ENCODE measurements around the gene MIS18A.

The MIS18A gene

DNA sequence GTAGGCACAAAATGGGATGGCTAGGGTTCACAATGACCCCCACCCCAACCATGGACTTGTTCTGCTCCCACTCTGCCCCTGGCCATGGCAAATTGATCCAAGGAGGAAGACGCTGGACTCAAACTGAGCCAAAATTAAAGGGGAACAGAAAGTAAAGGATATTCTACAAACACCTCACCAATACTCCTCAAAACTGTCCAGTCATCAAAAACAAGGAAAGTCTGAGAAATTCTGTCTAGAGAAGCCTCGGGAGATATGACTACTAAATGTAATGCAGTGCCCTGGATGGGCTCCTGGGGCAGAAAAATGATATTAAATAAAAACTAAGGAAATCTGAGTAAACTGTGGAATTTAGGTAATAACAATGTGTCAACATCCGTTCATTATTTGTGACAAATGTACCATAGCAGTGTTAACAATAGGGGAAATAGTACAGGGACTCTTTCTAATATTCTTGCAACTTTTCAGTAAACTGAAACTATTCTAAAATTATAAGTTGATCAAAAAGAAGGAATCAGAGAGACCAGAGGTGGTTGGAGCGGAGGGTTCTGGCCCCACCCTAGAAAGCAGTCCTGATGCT lies 45.0 kb downstream of the MIS18A start:
- TF ChIP-seq, protein P1, sequence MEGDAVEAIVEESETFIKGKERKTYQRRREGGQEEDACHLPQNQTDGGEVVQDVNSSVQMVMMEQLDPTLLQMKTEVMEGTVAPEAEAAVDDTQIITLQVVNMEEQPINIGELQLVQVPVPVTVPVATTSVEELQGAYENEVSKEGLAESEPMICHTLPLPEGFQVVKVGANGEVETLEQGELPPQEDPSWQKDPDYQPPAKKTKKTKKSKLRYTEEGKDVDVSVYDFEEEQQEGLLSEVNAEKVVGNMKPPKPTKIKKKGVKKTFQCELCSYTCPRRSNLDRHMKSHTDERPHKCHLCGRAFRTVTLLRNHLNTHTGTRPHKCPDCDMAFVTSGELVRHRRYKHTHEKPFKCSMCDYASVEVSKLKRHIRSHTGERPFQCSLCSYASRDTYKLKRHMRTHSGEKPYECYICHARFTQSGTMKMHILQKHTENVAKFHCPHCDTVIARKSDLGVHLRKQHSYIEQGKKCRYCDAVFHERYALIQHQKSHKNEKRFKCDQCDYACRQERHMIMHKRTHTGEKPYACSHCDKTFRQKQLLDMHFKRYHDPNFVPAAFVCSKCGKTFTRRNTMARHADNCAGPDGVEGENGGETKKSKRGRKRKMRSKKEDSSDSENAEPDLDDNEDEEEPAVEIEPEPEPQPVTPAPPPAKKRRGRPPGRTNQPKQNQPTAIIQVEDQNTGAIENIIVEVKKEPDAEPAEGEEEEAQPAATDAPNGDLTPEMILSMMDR (IDR thresholded peaks at IDR 0.05; ENCODE audit: borderline replicate concordance, insufficient read depth, low read depth, low read length), result no peak
- no peak overlapping the region for H3K4me3 ChIP-seq (ENCODE audit: low read depth, low read length)

DNA sequence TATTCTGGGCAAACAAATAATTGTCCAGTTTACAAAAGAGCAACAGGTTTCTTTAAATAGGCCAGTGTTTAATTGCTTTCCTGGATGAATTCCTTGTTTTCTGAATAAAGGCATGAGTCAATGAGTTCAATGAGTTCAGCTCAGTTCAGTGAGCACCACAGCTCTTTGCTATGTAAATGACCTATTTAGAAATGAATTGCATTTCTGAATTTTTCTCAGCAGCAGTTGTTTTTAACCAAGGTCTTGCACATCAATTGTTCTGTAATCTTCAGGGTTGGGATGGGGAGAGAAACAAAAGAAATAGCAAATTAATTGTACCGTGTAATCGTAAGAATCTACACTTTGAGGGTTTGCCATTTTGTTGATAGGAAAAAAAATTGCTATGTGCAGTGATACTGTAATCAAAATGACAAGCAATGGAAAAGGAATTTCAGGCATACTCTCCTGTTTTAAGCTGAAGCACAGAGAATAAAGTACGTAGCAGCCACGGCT lies 45.7 kb downstream of the MIS18A start:
- TF ChIP-seq, protein P1 (IDR thresholded peaks at IDR 0.05; ENCODE audit: borderline replicate concordance, insufficient read depth, low read depth, low read length), result no peak

DNA sequence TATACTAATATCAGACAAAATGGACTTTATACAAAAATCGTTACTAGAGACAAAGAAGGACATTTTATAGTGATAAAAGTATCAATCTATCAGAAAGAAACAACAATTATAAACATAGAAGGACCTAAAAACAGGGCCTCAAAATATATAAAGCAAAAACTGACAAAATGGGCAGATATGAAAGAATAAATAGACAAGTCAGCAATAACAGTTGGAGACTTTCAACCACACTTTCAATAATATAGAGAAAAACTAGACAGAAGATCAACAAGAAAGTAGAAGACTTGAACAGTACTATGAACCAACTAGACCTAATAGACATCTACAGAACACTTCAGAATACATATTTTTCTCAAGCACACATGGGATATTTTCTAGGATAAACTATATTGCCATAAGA lies 52.4 kb downstream of the MIS18A start:
- TF ChIP-seq, protein P1 (IDR thresholded peaks at IDR 0.05; ENCODE audit: borderline replicate concordance, insufficient read depth, low read depth, low read length), result no peak
- no peak overlapping the region for H3K4me3 ChIP-seq (ENCODE audit: low read depth, low read length)

More for the DNA sequence above, 45.7 kb downstream of the MIS18A start:
- no peak overlapping the region for H3K4me3 ChIP-seq (ENCODE audit: low read depth, low read length)

All from GM12875 (cell line).